IPS-20b (cell line): ENCODE results near the gene EXD3.

Experiments
- H3K27ac ChIP-seq: one replicate; pipeline ENCODE4 v1.5.1; 2013; ENCODE audit warnings: low read length
- H3K27me3 ChIP-seq: 2 replicates; pipeline ENCODE4 v1.6.1; 2013; ENCODE audit warnings: mild to moderate bottlenecking, low read length, inconsistent platforms; ENCODE audit not compliant: insufficient read depth
- H3K36me3 ChIP-seq: 2 replicates; pipeline ENCODE4 v1.6.1; 2013; ENCODE audit warnings: low read depth, mild to moderate bottlenecking, inconsistent platforms, low read length, moderate library complexity; ENCODE audit not compliant: insufficient read depth
- H3K4me1 ChIP-seq: 2 replicates; pipeline ENCODE4 v1.6.1; 2013; ENCODE audit warnings: mild to moderate bottlenecking, control low read depth, inconsistent platforms, low read length, moderate library complexity; ENCODE audit not compliant: insufficient read depth
- H3K4me3 ChIP-seq: 2 replicates; pipeline ENCODE4 v1.5.1; 2013; ENCODE audit warnings: mild to moderate bottlenecking, low read length, inconsistent platforms
- H3K9ac ChIP-seq: 2 replicates; pipeline ENCODE4 v1.6.1; 2013; ENCODE audit warnings: low read depth, mild to moderate bottlenecking, inconsistent platforms, low read length, moderate library complexity
- H3K9me3 ChIP-seq: 2 replicates; pipeline ENCODE4 v1.6.1; 2013; ENCODE audit warnings: mild to moderate bottlenecking, low read depth, low read length, inconsistent platforms; ENCODE audit not compliant: insufficient read depth

EXD3 gene

GRCh38 chr9:137321726-137322361 is 101.1 kb downstream of the EXD3 start:
- Histone ChIP-seq H3K9ac (no peak overlapping the region), H3K4me1 (no peaks in the 10 kb centered on the region; the same call in 1 of the 2 replicates), H3K27ac (no peak overlapping the region), H3K9me3 (no peaks in the 10 kb centered on the region), H3K36me3 (no peaks in the 10 kb centered on the region), H3K27me3 (no peaks in the 10 kb centered on the region; the same call in 1 of the 2 replicates), H3K4me3 (no peak overlapping the region)

- H3K4me3 ChIP-seq, result no peak overlapping the region
- H3K9ac ChIP-seq, result peak overlapping the region; percentile 27; the same call in 1 of the 2 replicates
- H3K36me3 ChIP-seq, result no peaks in the 10 kb centered on the region
- H3K4me1 ChIP-seq, result no peaks in the 10 kb centered on the region; the same call in 1 of the 2 replicates
- H3K27ac ChIP-seq, result no peak overlapping the region
- H3K27me3 ChIP-seq, result no peaks in the 10 kb centered on the region; the same call in 1 of the 2 replicates
- H3K9me3 ChIP-seq, result no peaks in the 10 kb centered on the region
These were observed 102.2 kb downstream of the EXD3 start for GRCh38 chr9:137320555-137321384.

GRCh38 chr9:137319739-137320551 is 103.0 kb downstream of the EXD3 start:
- Histone ChIP-seq H3K27me3 (no peaks in the 10 kb centered on the region; the same call in 1 of the 2 replicates), H3K9me3 (no peaks in the 10 kb centered on the region), H3K4me3 (no peak overlapping the region), H3K36me3 (no peaks in the 10 kb centered on the region), H3K9ac (no peak overlapping the region), H3K4me1 (no peaks in the 10 kb centered on the region; the same call in 1 of the 2 replicates), H3K27ac (no peak overlapping the region)

GRCh38 chr9:137319011-137319738 is 103.8 kb downstream of the EXD3 start:
- Histone ChIP-seq H3K27ac (no peak overlapping the region), H3K9ac (no peak overlapping the region), H3K9me3 (no peaks in the 10 kb centered on the region), H3K4me3 (no peak overlapping the region), H3K27me3 (no peaks in the 10 kb centered on the region; the same call in 1 of the 2 replicates), H3K36me3 (no peaks in the 10 kb centered on the region), H3K4me1 (no peaks in the 10 kb centered on the region; the same call in 1 of the 2 replicates)

- no peak overlapping the region for H3K9ac ChIP-seq
- H3K4me3 ChIP-seq, result no peak overlapping the region
- no peaks in the 10 kb centered on the region; the same call in 1 of the 2 replicates for H3K4me1 ChIP-seq
- no peaks in the 10 kb centered on the region for H3K36me3 ChIP-seq
- H3K9me3 ChIP-seq, result no peaks in the 10 kb centered on the region
- H3K27me3 ChIP-seq, result no peaks in the 10 kb centered on the region; the same call in 1 of the 2 replicates
- no peak overlapping the region for H3K27ac ChIP-seq
These were observed 104.4 kb downstream of the EXD3 start for GRCh38 chr9:137318602-137319001.

GRCh38 chr9:137317718-137318511 is 105.0 kb downstream of the EXD3 start:
- no peaks in the 10 kb centered on the region; the same call in 1 of the 2 replicates for H3K27me3 ChIP-seq
- H3K4me3 ChIP-seq, result no peak overlapping the region
- H3K9ac ChIP-seq, result no peak overlapping the region
- no peaks in the 10 kb centered on the region for H3K36me3 ChIP-seq
- no peak overlapping the region for H3K27ac ChIP-seq
- no peaks in the 10 kb centered on the region; the same call in 1 of the 2 replicates for H3K4me1 ChIP-seq
- no peaks in the 10 kb centered on the region for H3K9me3 ChIP-seq

- Histone ChIP-seq H3K36me3 (no peaks in the 10 kb centered on the region), H3K9ac (no peak overlapping the region), H3K4me1 (no peaks in the 10 kb centered on the region; the same call in 1 of the 2 replicates), H3K27me3 (no peaks in the 10 kb centered on the region; the same call in 1 of the 2 replicates), H3K4me3 (no peak overlapping the region), H3K9me3 (no peaks in the 10 kb centered on the region), H3K27ac (no peak overlapping the region)
These were observed 105.8 kb downstream of the EXD3 start for GRCh38 chr9:137317021-137317717.

GRCh38 chr9:137316012-137316981 is 106.7 kb downstream of the EXD3 start:
- Histone ChIP-seq H3K27ac (no peak overlapping the region), H3K27me3 (no peaks in the 10 kb centered on the region; the same call in 1 of the 2 replicates), H3K9ac (peak overlapping the region; percentile 41; the same call in 1 of the 2 replicates), H3K36me3 (no peaks in the 10 kb centered on the region), H3K4me3 (peak overlapping the region; percentile 35; the same call in 1 of the 2 replicates), H3K9me3 (no peaks in the 10 kb centered on the region), H3K4me1 (no peaks in the 10 kb centered on the region; the same call in 1 of the 2 replicates)

- no peaks in the 10 kb centered on the region for H3K9me3 ChIP-seq
- no peaks in the 10 kb centered on the region for H3K4me1 ChIP-seq
- no peak overlapping the region for H3K27ac ChIP-seq
- no peaks in the 10 kb centered on the region; the same call in 1 of the 2 replicates for H3K27me3 ChIP-seq
- peak overlapping the region; percentile 22; the same call in 1 of the 2 replicates for H3K4me3 ChIP-seq
- no peak overlapping the region for H3K9ac ChIP-seq
- H3K36me3 ChIP-seq, result no peaks in the 10 kb centered on the region
These were observed 107.4 kb downstream of the EXD3 start for GRCh38 chr9:137315581-137316011.
